Liver (tissue), 9 donors: ENCODE data around the gene SMIM23. TPM values are rescaled to one million over a fixed set of nuclear protein-coding genes. Genes with fewer than 3 reads are reported as not detected.

Experiments
- DNase-seq: peaks from one replicate; pipeline ENCODE4 v3.0.0-alpha.2; 2017; ENCODE audit warnings: low spot score
- H3K27ac ChIP-seq, 2 donors: one replicate each; pipeline ENCODE4 v1.7.0; 2013; ENCODE audit warnings: inconsistent platforms in 2 of 2, low read length in 2 of 2, control low read depth in 1 of 2, low read depth in 1 of 2, mild to moderate bottlenecking in 1 of 2
- H3K27me3 ChIP-seq, 4 donors: one replicate each; pipeline versions ENCODE4 v1.6.1 to v1.7.0; 2013; ENCODE audit warnings: low read length in 3 of 4, inconsistent platforms in 1 of 4, mild to moderate bottlenecking in 1 of 4, moderate library complexity in 1 of 4; ENCODE audit not compliant: control insufficient read depth in 4 of 4, insufficient read depth in 4 of 4
- H3K36me3 ChIP-seq, 4 donors: one replicate each; pipeline versions ENCODE4 v1.6.1 to v1.7.0; 2013; ENCODE audit warnings: low read length in 3 of 4, mild to moderate bottlenecking in 3 of 4, low read depth in 1 of 4, moderate library complexity in 1 of 4; ENCODE audit not compliant: control insufficient read depth in 4 of 4, insufficient read depth in 3 of 4
- H3K4me1 ChIP-seq, 4 donors: one replicate each; pipeline versions ENCODE4 v1.6.1 to v1.7.0; 2013; ENCODE audit warnings: low read length in 3 of 4, mild to moderate bottlenecking in 3 of 4, moderate library complexity in 1 of 4; ENCODE audit not compliant: control insufficient read depth in 4 of 4, insufficient read depth in 4 of 4
- H3K4me3 ChIP-seq, 3 donors: one replicate each; pipeline versions ENCODE4 v1.6.1 to v1.7.0; 2013; ENCODE audit warnings: low read length in 3 of 3, control low read depth in 1 of 3, low read depth in 1 of 3, mild to moderate bottlenecking in 1 of 3
- H3K9ac ChIP-seq, 2 donors: one replicate each; pipeline ENCODE4 v1.7.0; 2013; ENCODE audit warnings: low read length in 2 of 2, mild to moderate bottlenecking in 2 of 2, moderate library complexity in 2 of 2, control low read depth in 1 of 2, low read depth in 1 of 2
- H3K9me3 ChIP-seq, 4 donors: one replicate each; pipeline versions ENCODE4 v1.6.1 to v1.7.0; 2013; ENCODE audit warnings: low read length in 3 of 4; ENCODE audit not compliant: control insufficient read depth in 4 of 4
- ATF3 ChIP-seq: IDR thresholded peaks from 2 replicates; pipeline ENCODE4 v1.6.1; 2016; ENCODE audit warnings: antibody characterized with exemption
- EGR1 ChIP-seq, 2 donors: IDR thresholded peaks; 2 replicates each; pipeline ENCODE4 v1.6.1; 2016 to 2018; ENCODE audit warnings: antibody characterized with exemption in 2 of 2, low read depth in 2 of 2
- FOXA1 ChIP-seq: IDR thresholded peaks from 2 replicates; pipeline ENCODE4 v1.6.1; 2016; ENCODE audit warnings: antibody characterized with exemption
- FOXA2 ChIP-seq: IDR thresholded peaks from 2 replicates; pipeline ENCODE4 v1.6.1; 2016; ENCODE audit warnings: antibody characterized with exemption
- GABPA ChIP-seq, 2 donors: IDR thresholded peaks in 1 of 2; conservative IDR thresholded peaks in 1 of 2; 2 replicates each; pipeline ENCODE4 v1.6.1; 2016; ENCODE audit warnings: antibody characterized with exemption in 2 of 2, mild to moderate bottlenecking in 1 of 2, moderate library complexity in 1 of 2
- HNF4A ChIP-seq, 2 donors: conservative IDR thresholded peaks; 2 replicates each; pipeline ENCODE4 v1.6.1; 2016; ENCODE audit warnings: antibody characterized with exemption in 2 of 2, mild to moderate bottlenecking in 2 of 2
- HNF4G ChIP-seq: IDR thresholded peaks from 2 replicates; pipeline ENCODE4 v1.6.1; 2016; ENCODE audit warnings: antibody characterized with exemption
- JUND ChIP-seq, 2 donors: IDR thresholded peaks; 2 replicates each; pipeline ENCODE4 v1.6.1; 2016; ENCODE audit warnings: antibody characterized with exemption in 2 of 2
- MAX ChIP-seq: IDR thresholded peaks from 2 replicates; pipeline ENCODE4 v1.6.1; 2016; ENCODE audit warnings: antibody characterized with exemption
- NR2F2 ChIP-seq: IDR thresholded peaks from 2 replicates; pipeline ENCODE4 v1.6.1; 2016; ENCODE audit warnings: antibody characterized with exemption
- RAD21 ChIP-seq, 2 donors: IDR thresholded peaks; 2 replicates each; pipeline ENCODE4 v1.6.1; 2016; ENCODE audit warnings: antibody characterized with exemption in 2 of 2, mild to moderate bottlenecking in 2 of 2
- RXRA ChIP-seq, 2 donors: IDR thresholded peaks; 2 replicates each; pipeline ENCODE4 v1.6.1; 2017 to 2018; ENCODE audit warnings: antibody characterized with exemption in 2 of 2, mild to moderate bottlenecking in 1 of 2
- SP1 ChIP-seq: IDR thresholded peaks from 2 replicates; pipeline ENCODE4 v1.6.1; 2018; ENCODE audit warnings: antibody characterized with exemption, mild to moderate bottlenecking
- TAF1 ChIP-seq: conservative IDR thresholded peaks from 2 replicates; pipeline ENCODE4 v1.6.1; 2016; ENCODE audit warnings: antibody characterized with exemption, mild to moderate bottlenecking
- YY1 ChIP-seq: IDR thresholded peaks from 2 replicates; pipeline ENCODE4 v1.6.1; 2016; ENCODE audit warnings: antibody characterized with exemption, mild to moderate bottlenecking
- ZBTB33 ChIP-seq: IDR thresholded peaks from 2 replicates; pipeline ENCODE4 v1.6.1; 2016; ENCODE audit warnings: antibody characterized with exemption
- WGBS: extraction: QIAGEN DNeasy Blood & Tissue Kit; methylation state at CpG from one replicate; pipeline ENCODE4 v1.1.7; 2013; 5-methylcytosine and 5-hydroxymethylcytosine counted together
- polyA plus RNA-seq, 2 donors: library from polyadenylated mRNA; stranded (reverse) in 1 of 2; unstranded in 1 of 2; fragments of 200-250 nt in 1 of 2; fragments of >200 nt in 1 of 2; fragmentation: Nextera tagmentation in 1 of 2; extraction: Ambion mirVana in 1 of 2; gene quantifications; one replicate each; pipeline versions ENCODE4 v1.2.1 to v1.2.3, GENCODE V29; 2013 to 2015
- total RNA-seq, 2 donors: library from RNA; depleted of rRNA; stranded (reverse); fragments of >200 nt; gene quantifications; one replicate each; pipeline ENCODE4 v1.2.3, GENCODE V29; 2014
- TF ChIP-seq, protein P1 (sequence below): IDR thresholded peaks from 2 replicates; pipeline ENCODE4 v1.6.1; 2016; ENCODE audit warnings: antibody characterized with exemption, mild to moderate bottlenecking
- TF ChIP-seq, protein P2 (sequence below): fragments of 150-350 bp; IDR thresholded peaks from 2 replicates; pipeline ENCODE4 v1.5.1; 2017; ENCODE audit warnings: improper control_type of control experiment, low read depth, low read length; ENCODE audit not compliant: missing input control
- donor health status: healthy.
- donor health status: healthy.
- donor health status: healthy.
- donor health status: healthy.
- donor health status: healthy.

The SMIM23 gene
- total and polyA plus RNA-seq, 4 donors = not detected

DNA sequence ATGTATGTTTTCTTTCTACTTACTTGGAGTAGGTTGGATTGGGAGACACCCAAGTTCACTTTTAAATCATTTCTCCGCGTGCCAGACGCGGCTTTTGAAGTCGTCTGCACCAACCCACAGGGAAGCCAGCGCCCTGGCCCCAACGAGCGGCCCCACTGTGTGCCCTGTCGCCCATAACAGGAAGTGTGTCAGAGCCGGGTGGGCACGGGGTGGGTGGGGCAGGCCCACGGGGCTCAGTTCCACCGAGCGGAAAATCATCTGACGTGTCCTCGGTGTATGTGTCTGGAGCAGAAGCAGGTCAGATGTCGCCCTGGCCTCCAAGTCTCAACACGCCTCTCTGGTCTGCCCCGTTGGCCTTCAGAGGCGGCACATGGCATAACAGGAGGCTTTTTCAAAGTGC is 22.7 kb upstream of the SMIM23 start:
- Histone ChIP-seq H3K4me3 (no peak overlapping the region), H3K27me3 (peaks cover 0 to 4% (median 0%) of the 10 kb centered on the region in 4 donors), H3K4me1 (no peaks in the 10 kb centered on the region), H3K9ac (no peak overlapping the region), H3K27ac (no peak overlapping the region), H3K36me3 (no peaks in the 10 kb centered on the region), H3K9me3 (peaks cover 0 to 16% (median 7%) of the 10 kb centered on the region in 4 donors)
- DNase-seq = no peak
- WGBS = 86% methylated on average over 20 of the region's 20 CpGs
- TF ChIP-seq ATF3 (no peak), RAD21 (IDR thresholded peaks at IDR 0.05) (no peak), TAF1 (no peak), HNF4G (no peak), JUND (IDR thresholded peaks at IDR 0.05) (no peak), NR2F2 (no peak), RXRA (IDR thresholded peaks at IDR 0.05) (no peak), YY1 (no peak), ZBTB33 (no peak), SP1 (no peak), EGR1 (IDR thresholded peaks at IDR 0.05; ENCODE audit: low read depth in 2 of 2) (no peak), MAX (no peak), FOXA1 (no peak), FOXA2 (no peak), GABPA (IDR thresholded peaks at IDR 0.05 in 1 of 2, conservative IDR thresholded peaks at IDR 0.05 in 1 of 2) (no peak), HNF4A (conservative IDR thresholded peaks at IDR 0.05) (no peak)
- TF ChIP-seq, protein P1, sequence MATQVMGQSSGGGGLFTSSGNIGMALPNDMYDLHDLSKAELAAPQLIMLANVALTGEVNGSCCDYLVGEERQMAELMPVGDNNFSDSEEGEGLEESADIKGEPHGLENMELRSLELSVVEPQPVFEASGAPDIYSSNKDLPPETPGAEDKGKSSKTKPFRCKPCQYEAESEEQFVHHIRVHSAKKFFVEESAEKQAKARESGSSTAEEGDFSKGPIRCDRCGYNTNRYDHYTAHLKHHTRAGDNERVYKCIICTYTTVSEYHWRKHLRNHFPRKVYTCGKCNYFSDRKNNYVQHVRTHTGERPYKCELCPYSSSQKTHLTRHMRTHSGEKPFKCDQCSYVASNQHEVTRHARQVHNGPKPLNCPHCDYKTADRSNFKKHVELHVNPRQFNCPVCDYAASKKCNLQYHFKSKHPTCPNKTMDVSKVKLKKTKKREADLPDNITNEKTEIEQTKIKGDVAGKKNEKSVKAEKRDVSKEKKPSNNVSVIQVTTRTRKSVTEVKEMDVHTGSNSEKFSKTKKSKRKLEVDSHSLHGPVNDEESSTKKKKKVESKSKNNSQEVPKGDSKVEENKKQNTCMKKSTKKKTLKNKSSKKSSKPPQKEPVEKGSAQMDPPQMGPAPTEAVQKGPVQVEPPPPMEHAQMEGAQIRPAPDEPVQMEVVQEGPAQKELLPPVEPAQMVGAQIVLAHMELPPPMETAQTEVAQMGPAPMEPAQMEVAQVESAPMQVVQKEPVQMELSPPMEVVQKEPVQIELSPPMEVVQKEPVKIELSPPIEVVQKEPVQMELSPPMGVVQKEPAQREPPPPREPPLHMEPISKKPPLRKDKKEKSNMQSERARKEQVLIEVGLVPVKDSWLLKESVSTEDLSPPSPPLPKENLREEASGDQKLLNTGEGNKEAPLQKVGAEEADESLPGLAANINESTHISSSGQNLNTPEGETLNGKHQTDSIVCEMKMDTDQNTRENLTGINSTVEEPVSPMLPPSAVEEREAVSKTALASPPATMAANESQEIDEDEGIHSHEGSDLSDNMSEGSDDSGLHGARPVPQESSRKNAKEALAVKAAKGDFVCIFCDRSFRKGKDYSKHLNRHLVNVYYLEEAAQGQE = no peak
- TF ChIP-seq, protein P2, sequence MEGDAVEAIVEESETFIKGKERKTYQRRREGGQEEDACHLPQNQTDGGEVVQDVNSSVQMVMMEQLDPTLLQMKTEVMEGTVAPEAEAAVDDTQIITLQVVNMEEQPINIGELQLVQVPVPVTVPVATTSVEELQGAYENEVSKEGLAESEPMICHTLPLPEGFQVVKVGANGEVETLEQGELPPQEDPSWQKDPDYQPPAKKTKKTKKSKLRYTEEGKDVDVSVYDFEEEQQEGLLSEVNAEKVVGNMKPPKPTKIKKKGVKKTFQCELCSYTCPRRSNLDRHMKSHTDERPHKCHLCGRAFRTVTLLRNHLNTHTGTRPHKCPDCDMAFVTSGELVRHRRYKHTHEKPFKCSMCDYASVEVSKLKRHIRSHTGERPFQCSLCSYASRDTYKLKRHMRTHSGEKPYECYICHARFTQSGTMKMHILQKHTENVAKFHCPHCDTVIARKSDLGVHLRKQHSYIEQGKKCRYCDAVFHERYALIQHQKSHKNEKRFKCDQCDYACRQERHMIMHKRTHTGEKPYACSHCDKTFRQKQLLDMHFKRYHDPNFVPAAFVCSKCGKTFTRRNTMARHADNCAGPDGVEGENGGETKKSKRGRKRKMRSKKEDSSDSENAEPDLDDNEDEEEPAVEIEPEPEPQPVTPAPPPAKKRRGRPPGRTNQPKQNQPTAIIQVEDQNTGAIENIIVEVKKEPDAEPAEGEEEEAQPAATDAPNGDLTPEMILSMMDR = no peak
